ENCODE data around the gene ACOXL.

The ACOXL gene

DNA sequence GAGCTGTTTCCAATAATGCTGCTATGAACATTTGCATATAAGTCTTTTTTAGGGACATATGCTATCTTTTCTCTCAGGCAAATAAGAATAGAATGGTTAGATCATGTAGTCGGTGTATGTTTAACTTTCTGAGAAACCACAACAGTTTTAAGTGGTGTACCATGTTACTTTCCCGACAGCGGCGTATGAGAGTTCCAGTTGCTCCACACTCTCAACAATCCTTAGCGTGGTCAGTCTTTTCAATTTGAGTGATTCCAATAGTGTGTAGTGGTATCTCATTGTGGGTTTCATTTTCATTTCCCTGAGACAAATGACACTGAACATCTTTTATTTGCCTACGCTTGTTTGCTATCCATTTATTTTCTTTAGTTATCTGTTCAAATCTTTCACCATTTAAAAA is 149.5 kb downstream of the ACOXL start:
- DNase-seq: no peak

DNA sequence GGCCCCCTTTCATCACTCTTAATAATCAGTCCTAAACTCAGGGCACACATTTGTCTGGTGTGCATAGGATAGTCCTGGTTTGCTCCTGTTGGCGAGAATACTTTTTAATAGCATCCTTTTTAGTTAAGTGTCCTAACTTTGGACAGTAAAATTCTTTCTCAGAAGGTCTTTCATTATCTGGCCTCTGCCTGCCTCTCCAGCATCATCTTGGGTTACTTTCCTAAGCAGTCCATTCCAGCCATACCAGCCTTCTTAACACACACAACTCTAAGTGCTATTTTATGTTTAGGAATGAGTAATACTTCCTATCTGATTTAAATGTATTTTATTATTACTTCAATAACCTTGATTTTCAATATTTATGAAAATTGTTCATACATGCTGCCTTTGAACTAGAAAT is 151.0 kb downstream of the ACOXL start:
- DNase-seq: no peak

DNA sequence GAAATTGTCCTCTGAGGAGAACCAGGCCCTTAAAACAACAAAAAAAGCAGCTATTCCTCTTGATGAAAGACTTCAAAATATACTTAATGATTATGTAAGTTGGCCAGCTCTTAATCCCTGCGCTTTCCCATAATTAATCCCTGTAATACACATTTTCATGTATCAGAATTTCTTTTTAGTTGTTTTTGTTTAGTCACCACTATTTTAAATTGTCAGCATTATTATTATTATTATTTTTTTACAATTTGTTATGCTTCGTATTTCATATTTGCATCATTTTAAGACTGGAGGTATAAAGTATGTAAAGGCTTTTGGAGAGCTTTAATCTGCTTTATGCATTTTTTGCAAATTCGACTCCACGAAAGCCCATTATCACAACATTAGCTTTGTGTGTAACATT is 152.9 kb downstream of the ACOXL start:
- no peak for DNase-seq

DNA sequence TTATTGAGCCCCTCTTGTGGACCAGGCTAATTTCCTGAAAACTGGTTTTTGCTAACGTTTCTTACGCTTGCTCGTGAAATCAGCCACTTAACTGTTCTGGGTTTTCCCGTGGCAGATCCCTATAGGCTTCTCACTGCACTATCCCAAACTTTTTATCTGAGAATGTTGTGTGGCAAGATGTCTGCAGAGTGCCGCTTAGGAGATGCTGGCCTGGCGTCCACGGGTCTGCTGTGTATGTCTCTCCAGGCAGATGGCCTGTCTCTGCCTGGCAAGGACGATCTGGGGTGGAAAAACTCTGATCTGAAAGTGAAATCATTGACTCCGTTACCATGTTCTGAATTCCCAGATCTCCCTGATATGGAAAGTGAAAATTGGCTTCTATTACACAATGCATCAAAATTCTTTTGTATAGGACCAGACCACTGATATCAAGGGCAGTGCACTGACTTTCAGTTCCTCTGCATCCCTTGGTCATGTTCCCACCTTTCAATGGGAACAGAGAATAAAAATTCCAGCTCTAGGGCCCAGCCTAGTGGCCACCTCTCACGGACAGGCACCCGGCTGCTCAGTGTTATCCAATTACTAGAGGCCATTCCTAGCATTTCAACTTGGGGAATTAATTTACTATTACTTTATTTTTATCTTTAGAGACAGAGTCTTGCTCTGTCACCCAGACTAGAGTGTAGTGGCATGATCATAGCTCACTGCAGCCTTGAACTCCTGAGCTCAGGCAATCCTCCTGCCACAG is 154.6 kb downstream of the ACOXL start:
- DNase-seq: no peak

DNA sequence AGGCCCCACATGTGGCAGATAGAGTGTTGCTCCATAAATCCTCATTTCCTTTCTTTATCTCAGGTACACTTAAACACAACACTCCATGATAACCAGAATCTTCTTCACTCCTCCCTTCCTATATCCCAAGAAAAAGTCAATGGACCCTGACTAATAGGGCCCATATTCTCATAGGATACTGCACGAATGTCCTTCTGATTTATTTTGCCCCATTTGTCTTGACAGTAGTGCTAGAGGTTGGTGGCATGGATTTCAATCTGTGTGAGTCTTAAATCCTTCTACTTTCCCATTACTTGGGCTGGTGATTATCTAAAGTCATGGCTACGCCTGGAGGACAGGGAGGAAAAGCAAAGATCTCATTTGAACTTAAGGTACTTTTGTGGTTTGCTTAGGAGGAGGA is 156.0 kb downstream of the ACOXL start:
- DNase-seq: no peak

DNA sequence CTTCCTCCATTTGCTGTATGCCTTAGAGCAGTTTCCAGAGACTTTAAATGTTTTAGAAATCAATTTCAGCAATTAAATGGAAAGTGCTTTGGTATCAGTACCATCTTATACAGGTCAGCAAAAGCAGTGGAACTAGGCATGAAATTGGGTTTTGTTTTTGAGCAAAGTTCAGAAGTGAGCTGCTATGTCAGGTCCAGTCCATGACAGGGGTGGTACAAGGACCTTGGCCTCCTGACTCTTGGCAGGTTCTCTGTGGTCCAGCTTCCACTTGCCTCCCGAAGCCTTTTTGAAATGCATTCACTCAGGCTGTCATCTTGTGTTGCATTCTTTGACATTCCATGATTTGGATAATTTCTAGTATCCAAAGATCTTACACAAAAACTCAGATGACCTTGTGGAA is 159.3 kb downstream of the ACOXL start:
- no peak for DNase-seq

DNA sequence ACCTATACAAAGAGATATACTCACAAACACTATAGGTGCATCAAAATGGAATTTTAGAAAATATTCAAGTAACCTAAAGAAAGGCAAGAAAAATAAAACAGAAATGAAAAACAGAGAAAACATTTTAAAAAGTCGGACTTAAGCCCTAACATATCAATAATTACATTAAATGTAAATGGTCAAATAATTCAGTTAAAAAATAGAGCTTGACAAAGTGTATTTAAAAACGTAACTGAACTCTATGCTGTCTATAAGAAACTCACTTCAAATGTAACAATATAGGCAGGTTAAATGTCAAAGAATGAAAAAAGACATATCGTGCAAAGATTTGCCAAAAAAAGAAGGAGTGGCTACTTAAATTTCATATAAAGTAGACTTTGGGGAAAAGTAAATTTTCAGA is 163.9 kb downstream of the ACOXL start:
- no peak for DNase-seq

DNA sequence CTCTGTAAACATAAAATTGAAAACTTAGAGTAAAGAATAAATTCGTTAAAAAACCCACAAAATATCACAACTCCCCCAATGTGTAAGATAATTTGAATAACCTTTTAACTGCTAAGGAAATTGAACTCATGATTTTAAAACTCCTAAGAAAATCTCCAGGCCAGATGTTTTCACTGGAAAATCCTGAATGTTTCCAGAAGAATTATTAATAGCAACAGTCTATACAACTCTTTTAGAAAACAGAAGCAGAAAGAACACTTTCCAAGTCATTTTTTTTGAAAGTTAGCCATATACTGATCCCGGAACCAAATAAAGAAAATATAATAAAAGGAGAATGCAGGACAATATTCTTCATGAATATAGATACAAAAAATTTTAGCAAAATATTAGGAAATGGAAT is 165.6 kb downstream of the ACOXL start:
- DNase-seq: no peak

DNA sequence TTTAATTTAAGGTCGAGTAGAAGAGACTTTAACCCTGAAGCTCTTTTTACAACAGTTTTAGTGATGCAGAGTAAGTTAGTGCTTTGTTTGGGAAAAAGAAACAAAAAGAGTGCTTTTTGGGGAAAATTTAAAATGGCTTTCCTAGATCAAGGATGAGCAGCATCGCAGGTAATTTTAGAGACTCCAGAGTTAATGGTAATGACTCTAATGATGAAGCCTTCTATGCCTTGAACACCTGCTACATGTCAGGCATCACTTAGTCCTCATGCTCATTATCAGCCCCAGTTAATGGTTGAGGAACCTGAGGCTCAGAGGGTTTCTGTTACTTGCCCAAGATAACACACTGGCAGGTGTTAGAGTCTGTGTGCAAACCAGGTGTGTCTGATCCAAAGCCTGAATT is 167.8 kb downstream of the ACOXL start:
- DNase-seq: peak; percentile 1 to 26

DNA sequence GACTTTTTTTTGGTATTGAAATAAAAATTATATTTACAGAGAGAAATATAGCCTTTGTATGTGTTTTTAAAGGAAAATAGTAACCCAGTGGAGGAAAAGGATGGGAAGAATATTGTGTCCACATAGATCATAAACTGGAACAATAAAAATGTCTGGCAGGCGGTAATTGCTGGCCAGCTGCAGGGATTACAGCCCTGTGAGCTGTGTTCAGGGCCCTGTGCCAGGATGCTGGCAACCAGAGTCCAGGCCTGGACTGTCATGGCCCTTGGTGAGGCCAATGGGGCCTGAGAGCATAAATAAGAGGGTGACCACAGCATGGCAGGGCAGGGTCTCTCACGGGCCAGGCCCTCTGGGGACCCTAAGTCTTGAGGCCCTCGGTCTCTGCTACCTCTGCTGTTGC is 171.2 kb downstream of the ACOXL start:
- DNase-seq: peak; percentile 46 to 76

DNA sequence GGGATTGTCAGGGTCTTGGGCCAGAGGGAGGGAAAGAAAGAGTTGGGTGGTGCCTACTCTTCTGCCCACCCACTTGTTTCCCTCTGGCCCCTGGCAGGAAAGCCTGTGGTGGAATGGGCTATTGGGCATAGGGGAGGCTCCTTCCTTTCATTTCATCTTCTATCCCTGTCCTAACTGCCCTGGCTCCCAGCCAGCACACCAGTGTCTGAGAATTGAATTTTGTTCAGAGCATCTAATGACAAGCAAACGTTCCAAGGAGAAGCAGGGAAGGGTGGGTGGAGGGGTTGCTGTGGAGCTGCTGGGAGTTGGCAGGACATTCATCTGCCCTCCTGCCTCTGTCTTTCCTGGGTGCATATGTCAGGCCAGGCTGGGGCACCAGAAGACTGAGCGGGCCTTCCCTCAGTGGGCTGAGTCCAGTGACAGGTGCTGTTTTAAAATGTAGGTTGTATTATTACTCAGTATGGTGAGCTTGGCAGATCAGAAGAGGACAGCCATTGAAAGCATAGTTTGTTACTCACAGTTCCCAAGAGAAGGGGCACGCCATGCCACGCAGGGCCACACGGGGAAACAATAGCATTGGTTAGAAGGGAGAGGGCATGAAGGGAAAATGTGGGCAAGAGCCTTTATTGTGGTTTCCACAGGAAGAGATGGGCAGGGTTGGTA is 171.9 kb downstream of the ACOXL start:
- DNase-seq: peak; percentile 11 to 33

DNA sequence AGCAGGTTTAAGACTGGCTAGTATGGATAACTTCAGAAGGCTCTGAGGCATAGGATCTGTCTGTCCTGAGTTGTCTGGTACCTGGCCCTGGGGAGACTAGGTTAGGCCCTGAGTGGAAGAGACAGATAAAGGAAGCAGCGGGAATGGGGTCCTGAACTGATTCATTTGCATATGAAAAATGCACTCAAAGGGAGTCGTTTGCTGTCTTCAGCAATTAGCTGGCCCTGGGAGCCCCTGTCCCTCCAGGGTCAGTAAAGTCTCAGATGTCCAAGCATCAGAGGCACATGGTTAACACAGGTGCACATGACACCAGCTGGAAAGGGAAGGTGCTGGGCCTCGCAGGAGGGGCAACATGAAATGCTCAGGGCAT is 172.4 kb downstream of the ACOXL start:
- DNase-seq: no peak

DNA sequence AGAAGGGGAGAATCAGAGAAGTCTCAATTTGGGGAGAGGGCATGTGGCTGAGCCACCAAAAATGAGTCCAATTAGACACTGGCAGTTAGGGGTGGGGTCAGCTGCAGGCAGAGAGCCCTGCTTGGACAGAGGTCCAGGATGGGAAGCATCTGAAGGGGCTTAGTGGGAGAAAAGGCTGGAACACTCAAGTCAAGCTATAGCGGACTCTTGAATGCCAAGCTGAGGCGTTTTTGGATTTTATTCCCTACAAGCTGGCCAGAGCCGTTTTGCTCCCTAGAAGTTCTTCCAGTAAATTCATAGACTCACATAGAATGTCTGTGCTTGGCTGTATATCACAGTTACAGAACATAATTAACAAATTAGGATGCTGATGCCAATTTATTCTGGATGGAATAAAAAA is 172.8 kb downstream of the ACOXL start:
- no peak for DNase-seq

DNA sequence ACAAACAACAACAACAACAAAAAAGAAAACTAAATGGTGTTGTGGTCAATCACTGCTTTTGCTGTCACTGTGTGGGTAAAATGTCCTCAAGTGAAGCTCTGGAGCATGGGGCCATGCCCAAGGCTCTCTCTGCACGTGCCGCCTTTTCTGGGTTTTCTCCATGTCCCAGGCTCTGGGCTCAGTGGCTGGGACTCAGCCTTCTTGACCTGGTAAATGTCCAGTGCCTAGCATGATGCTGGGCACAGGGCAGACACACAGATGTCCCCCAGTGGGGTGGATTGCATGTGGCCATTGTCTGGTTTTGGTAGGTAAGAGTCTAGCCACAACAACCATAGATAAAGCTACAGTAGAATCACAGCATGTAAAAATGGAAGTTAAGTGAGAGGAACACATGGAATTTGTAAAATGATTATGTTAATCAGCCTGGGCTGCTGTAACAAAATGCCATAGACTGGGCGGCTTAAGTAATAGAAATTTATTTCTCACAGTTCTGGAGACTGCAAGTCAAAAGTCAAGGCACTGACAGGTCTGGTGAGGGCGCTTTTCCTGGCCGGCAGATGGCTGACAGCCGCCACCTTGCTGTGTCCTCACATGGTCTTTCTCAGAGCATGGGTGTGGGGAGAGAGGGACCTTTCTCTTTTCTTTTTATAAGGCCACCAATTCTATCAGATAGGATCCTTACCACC is 174.4 kb downstream of the ACOXL start:
- no peak for DNase-seq

DNA sequence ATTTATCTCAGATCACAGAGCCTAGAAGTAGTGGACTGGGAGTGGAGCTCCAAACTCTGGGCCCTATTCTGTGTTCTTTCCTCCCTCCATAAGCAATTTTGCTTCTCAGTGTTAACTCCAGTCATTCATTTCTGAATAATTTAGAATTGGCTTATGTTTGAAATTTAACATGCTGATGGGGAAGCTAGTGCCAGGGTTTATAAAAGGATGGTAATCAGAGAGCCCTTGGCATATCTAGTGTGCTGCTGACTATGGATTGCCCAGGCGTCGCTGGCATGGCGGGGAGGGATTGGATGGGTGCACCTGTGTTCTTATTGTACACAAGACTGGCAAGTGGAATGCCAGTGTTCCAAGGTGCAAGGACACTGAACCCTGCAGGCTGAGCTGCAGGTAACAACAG is 177.1 kb downstream of the ACOXL start:
- no peak for DNase-seq

DNA sequence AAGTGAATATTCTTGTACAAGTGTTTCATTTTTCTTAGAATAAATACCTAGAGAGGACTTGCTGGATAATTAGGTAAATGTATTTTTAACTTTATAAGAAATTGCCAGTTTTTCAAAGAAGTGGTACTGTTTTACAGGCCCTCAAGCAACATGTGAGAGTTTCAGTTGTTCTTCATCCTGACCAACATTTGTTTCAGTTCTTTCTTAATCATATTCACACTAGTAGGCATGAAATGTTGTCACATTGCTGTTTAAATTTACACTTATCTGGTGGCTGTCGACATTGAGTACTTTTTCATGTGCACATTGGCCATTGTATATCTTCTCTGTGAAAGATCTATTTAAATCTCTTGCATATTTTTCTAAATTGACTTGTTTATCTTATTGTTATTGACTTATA is 178.1 kb downstream of the ACOXL start:
- no peak for DNase-seq

DNA sequence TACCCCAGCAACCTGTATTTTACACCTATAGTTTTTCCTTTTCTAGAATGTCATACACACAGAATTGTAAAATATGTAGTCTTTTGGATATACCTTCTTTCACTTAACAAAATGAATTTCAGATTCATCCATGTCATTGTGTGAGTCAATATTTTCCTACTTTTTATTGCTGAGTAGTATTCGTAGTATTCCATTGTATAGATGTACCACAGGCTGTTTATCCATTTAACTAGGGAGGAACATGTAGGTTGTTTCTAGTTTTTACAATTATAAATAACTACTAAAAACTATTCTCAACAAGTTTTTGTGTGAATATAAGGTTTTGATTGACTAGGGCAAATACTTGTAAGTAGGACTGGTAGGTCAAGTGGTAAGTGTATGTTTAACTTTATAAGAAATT is 187.4 kb downstream of the ACOXL start:
- no peak for DNase-seq

DNA sequence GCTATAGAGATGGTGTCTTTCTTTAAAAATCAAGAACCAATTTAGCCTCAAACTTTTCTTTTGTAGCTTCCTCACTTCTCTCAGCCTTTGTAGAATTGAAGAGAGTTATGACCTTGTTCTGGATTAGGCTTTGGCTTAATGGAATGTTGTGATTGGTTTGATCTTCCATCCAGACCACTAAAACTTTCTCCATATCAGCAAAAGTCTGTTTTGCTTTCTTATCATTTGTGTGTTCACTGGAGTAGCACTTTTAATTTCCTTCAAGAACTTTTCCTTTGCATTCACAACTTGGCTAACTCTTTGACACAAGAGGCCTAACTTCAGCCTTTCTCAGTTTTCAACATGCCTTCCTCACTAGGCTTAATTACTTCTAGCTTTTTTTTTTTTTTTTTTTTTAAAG is 193.1 kb downstream of the ACOXL start:
- DNase-seq: no peak

DNA sequence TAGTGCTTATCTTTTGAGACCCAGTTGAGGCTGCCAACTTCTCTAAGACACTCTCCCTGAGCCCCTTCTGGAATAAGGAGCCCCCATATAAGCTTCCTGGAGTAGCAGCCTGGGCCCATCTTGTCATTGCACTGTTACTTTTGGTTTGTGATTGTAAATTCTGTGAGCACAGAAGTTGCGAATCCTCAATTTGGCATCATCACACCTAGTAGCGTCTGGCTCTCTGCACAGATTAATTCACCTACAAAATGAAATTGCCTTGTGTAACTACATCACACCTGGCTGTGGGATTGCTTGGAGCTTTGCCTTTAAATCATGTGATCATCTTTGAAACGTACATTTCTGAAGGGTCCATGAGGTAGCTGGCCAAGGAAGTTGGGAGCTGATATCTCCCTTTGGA is 195.2 kb downstream of the ACOXL start:
- no peak for DNase-seq

DNA sequence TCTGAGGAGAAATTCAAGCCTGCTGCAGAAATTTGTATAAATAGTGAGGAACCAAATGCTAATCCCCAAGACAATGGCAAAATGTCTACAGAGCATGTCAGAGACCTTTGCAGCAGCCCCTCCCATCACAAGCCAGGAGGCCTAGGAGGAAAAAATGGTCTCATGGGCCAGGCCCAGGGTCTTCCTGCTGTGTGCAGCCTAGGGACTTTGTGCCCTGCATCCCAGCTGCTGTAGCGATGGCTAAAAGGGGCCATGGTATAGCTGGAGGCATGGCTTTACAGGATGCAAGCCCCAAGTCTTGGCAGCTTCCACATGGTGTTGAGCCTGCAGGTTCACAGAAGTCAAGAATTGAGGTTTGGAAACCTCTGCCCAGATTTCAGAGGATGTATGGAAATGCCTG is 197.2 kb downstream of the ACOXL start:
- no peak for DNase-seq

DNA sequence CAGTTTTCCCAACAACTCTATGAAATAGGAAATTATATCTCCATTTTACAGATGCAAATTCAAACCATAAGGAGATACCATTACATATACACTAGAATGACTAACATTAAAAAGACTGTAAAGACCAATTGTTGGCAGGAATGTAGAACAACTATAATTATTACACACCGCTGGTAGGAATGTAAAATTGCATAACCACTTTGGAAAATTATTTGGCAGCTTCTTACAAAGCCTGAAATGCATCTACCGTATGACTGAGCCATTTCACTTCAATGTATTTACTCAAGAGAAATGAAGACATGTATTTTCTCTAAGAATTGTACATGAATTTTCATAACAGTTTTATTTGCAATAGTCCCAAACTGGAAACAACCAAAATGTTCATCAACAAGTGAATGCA is 199.3 kb downstream of the ACOXL start:
- DNase-seq: no peak

DNA sequence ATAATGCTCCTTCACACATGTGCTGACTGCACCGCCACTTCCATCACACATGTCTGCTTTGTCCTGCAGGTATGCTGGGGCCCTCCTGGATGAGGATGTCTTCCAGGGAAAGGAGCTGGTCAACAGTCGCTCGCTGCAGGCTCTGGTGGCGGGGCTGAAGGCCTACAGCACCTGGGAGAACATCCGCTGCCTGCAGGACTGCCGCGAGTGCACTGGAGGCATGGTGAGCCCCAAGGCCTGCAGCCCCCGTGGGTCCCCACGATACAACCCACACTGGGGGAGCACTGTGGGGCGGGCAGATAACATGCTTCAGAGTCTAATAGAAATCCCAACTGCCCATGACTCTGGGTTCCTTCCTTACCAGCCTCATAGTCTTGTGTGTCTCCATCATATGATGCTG is 201.0 kb downstream of the ACOXL start:
- no peak for DNase-seq

DNA sequence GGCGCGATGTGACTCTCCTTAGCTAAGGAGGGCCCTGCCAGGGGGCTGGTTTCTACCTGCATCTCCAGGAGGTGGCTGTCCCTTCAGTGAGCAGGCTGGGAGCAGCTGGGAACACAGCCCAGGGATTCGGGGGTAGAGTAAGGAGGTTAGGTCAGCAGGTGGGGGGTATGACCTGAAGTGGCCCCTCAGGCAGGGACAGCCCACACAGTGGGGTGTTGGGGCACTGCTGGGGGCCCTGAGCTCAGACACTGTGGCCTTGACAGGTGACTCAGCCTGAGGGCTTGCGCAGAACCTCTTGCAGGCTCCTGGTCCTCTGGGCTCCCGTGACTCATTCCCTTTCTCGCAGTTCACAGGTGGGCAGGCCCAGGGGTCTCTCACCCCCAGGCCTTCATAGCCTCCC is 202.6 kb downstream of the ACOXL start:
- DNase-seq: no peak

DNA sequence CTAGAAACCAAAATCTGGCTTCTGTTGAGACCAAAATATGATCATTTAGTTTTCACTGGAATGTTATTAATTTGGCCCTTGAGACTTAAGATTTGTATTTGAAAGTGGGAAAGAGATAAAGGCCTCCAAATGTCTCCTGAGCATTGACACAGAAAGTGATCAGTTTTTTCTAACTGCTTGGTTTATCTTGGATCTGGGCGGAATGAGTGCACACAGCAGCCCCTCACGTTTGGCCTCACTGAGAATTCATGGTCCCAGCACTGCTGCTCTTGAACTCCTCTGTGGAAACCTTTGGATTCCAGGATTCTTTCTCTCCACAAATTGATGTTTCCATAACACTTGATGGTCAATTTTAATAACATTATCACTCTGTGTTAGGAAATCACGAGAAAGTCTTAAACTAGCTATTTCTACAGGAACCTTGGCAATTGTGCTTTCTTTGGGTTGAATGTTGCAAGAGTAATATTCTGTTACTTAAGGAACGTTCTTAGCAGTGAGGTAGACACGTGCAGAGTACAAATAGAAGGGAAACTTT is 208.1 kb downstream of the ACOXL start:
- DNase-seq: no peak

Data from NCI-H2081 (cell line).